HG03135 (cell line): ENCODE results near the gene SCP2.

ENCODE experiments used
- ATAC-seq: cut with Tn5 transposase; IDR thresholded peaks from one replicate; pipeline ENCODE4 v1.9.1; 2021; ENCODE audit warnings: mild to moderate bottlenecking, moderate library complexity; ENCODE audit not compliant: unreplicated experiment

The SCP2 gene

GRCh38 chr1:53093778-53094532 is 166.9 kb downstream of the SCP2 start:
- no peak for ATAC-seq

GRCh38 chr1:53094533-53094919 is 167.4 kb downstream of the SCP2 start:
- ATAC-seq: no peak
